Fibroblast of pulmonary artery (primary cell): Measurements from ENCODE around the gene RWDD4.
"Not testable (repeated sequence)": the region's sequence is repeated elsewhere in the genome, so short reads cannot be mapped to it uniquely, and the experiment has no call there.

Source experiments
- DNase-seq: peaks from one replicate; pipeline ENCODE4 v3.0.0-alpha.2; 2010; ENCODE audit warnings: low read depth
- H3K4me3 ChIP-seq: replicated peaks from 2 replicates; pipeline ENCODE4 v1.5.1; 2011; ENCODE audit warnings: low read depth, mild to moderate bottlenecking, control low read depth, low read length, moderate library complexity
- CTCF ChIP-seq: IDR thresholded peaks from 2 replicates; pipeline ENCODE4 v1.5.1; 2011; ENCODE audit warnings: mild to moderate bottlenecking, control low read depth, low read length, inconsistent platforms; ENCODE audit errors: missing control alignments

RWDD4 gene

GRCh38 chr4:183632689-183633088 is 26.3 kb downstream of the RWDD4 start:
- TF ChIP-seq CTCF = no peak
- no peak for DNase-seq
- H3K4me3 ChIP-seq = no peak overlapping the region

DNA sequence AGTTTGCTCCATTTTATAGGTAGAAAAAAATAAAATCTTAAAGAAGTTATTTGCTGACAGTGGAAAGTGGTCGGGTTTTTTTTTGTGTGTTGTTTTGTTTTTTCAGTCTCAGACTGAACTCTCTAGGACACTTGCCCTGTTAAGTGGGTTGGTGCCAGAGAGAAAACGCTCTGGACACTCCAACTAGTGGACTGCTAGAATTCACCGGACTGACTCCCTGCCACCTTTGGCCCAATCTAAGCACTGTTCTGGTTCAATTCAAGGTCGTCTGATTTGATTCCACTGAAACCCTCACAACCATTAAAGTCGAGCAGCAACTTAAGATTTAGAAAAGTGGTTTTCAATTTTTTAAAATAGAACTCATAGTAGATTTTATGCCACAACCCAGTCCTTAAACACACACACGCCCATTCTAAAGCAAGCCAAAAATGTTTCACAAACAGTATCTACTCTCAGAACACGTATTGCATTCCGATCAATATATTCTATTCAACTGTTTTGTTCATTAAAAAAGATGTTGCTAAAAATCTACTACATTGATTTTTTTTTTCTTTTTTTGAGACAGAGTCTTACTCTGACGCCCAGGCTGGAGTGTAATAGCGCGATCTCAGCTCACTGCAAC is 27.3 kb downstream of the RWDD4 start:
- DNase-seq = no peak
- no peak overlapping the region for H3K4me3 ChIP-seq
- no peak for TF ChIP-seq CTCF

- no peak overlapping the region for H3K4me3 ChIP-seq
- TF ChIP-seq CTCF = no peak
- no peak for DNase-seq
Measured at GRCh38 chr4:183627979-183628588, 30.9 kb downstream of the RWDD4 start.

- DNase-seq, H3K4me3 ChIP-seq: not testable (repeated sequence)
Measured at GRCh38 chr4:183627286-183627685, 31.7 kb downstream of the RWDD4 start.

DNA sequence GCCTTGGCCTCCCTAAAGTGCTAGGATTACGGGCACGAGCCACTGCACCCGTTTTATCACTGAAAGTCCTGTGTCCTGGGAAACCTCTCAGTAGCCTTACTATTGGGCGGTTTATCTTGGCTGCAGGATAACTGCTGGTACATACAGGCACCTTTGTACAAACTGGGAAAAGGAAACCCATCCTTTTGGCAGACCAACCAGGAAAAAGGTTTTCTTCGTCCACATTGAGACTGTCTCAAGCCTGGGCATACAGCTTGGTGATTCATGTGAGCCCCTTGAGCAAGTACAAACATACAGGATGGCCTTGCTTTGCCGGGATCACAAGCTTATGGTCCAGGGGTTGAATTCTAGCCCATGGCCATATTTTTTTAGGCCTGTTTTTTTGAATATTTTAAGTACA is 32.8 kb downstream of the RWDD4 start:
- TF ChIP-seq CTCF = no peak
- no peak for DNase-seq
- no peak overlapping the region for H3K4me3 ChIP-seq

DNA sequence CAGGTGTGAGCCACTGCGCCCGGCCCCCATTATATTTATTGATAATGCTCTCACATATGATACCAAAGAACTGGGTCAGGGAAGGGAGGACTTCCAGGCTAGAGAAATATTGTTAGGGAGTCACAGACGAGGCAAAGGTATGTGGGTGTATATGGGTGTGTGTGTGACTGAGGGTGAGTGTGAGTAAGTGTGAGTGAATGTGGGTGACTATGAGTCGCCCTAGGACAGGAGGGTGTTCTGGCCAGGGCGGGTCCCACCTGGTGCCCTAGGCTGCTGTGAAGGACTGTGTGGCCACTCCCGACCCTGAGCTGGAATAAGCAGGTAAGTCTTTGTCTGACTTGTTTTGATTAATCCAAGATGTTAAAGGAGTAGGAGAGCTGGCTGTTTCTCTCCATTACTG is 34.4 kb downstream of the RWDD4 start:
- no peak overlapping the region for H3K4me3 ChIP-seq
- no peak for DNase-seq
- no peak for TF ChIP-seq CTCF

DNA sequence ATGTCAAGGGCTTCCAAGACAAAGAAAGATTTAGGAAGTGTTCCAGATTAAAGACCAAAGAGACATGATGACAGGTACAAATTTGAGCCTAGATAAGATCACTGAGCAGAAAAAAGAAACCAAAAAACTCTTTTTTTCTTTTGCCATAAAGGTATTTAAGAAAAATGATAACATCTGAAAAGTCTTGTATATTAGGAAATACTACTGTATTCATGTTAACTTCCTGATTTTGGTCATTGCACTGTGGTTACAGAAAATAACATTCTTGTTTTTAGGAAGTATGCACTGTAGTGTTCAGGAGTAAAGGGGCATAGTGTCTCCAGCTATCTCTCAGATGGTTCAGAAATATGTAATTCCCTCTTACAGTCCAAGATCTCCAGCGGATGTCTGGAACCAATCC is 37.1 kb downstream of the RWDD4 start:
- TF ChIP-seq CTCF = no peak
- DNase-seq = no peak
- no peak overlapping the region for H3K4me3 ChIP-seq
